Endodermal cell (in vitro differentiated cells): Measurements from ENCODE around the gene PTPRN2. TPM values are rescaled to one million over a fixed set of nuclear protein-coding genes. Genes with fewer than 3 reads are reported as not detected.

Experiments
- DNase-seq: peaks from one replicate; pipeline ENCODE4 v3.0.0-alpha.2; 2017
- H3K27ac ChIP-seq: 2 replicates; pipeline ENCODE4 v1.5.1; 2013; ENCODE audit warnings: mild to moderate bottlenecking, low read depth, low read length, moderate library complexity
- H3K27me3 ChIP-seq: 2 replicates; pipeline ENCODE4 v1.6.1; 2013; ENCODE audit warnings: mild to moderate bottlenecking, low read length, moderate library complexity; ENCODE audit not compliant: insufficient read depth, control insufficient read depth, poor library complexity, severe bottlenecking
- H3K36me3 ChIP-seq: 2 replicates; pipeline ENCODE4 v1.7.0; 2013; ENCODE audit warnings: mild to moderate bottlenecking, low read length, moderate library complexity; ENCODE audit not compliant: control insufficient read depth, insufficient read depth
- H3K4me1 ChIP-seq: one replicate; pipeline ENCODE4 v1.7.0; 2013; ENCODE audit warnings: low read length; ENCODE audit not compliant: control insufficient read depth, insufficient read depth
- H3K4me3 ChIP-seq: 2 replicates; pipeline ENCODE4 v1.5.1; 2013; ENCODE audit warnings: mild to moderate bottlenecking, low read length, moderate library complexity
- H3K9ac ChIP-seq: 2 replicates; pipeline ENCODE4 v1.6.1; 2013; ENCODE audit warnings: mild to moderate bottlenecking, low read length, moderate library complexity; ENCODE audit not compliant: poor library complexity, severe bottlenecking; ENCODE audit errors: extremely low read depth
- H3K9me3 ChIP-seq: 2 replicates; pipeline ENCODE4 v1.6.1; 2013; ENCODE audit warnings: mild to moderate bottlenecking, low read length, moderate library complexity; ENCODE audit not compliant: control insufficient read depth
- H3K27ac Mint-ChIP-seq: 2 replicates; pipeline ENCODE4 v1.8.0; 2020; ENCODE audit warnings: mixed read lengths
- H3K27me3 Mint-ChIP-seq: 2 replicates; pipeline ENCODE4 v1.8.0; 2021; ENCODE audit warnings: mild to moderate bottlenecking, mixed read lengths; ENCODE audit not compliant: insufficient read depth
- H3K36me3 Mint-ChIP-seq: 2 replicates; pipeline ENCODE4 v1.8.0; 2020; ENCODE audit warnings: low read depth, mixed read lengths
- H3K4me1 Mint-ChIP-seq: 2 replicates; pipeline ENCODE4 v1.8.0; 2020; ENCODE audit warnings: mixed read lengths
- H3K4me3 Mint-ChIP-seq: 2 replicates; pipeline ENCODE4 v1.8.0; 2020; ENCODE audit warnings: mild to moderate bottlenecking, moderate library complexity, mixed read lengths
- H3K9me3 Mint-ChIP-seq: 2 replicates; pipeline ENCODE4 v1.8.0; 2020; ENCODE audit warnings: mild to moderate bottlenecking, mixed read lengths
- CTCF ChIP-seq: fragments of 200-600 bp; sonication (generic); conservative IDR thresholded peaks from 2 replicates; pipeline ENCODE4 v1.5.0; 2021; ENCODE audit warnings: antibody characterized with exemption, mild to moderate bottlenecking
- WGBS, 2 experiments: methylation state at CpG; one replicate each; pipeline versions ENCODE4 v1.1.5 to v1.1.7; 2013; ENCODE audit warnings: missing lambda C conversion rate in 2 of 2, mixed read lengths in 1 of 2; ENCODE audit not compliant: insufficient coverage in 1 of 2, insufficient read length in 1 of 2; 5-methylcytosine and 5-hydroxymethylcytosine counted together
- total RNA-seq, 2 donors: library from RNA; stranded (reverse); fragmentation: NEBNext Ultra II Directional in 1 of 2; extraction: Animal tissue kit (Norgen Biotek cat#: 25700) in 1 of 2; gene quantifications; 2 replicates in 1 of 2; 3 replicates in 1 of 2; pipeline ENCODE4 v1.2.1, GENCODE V29; 2021

The PTPRN2 gene
- total RNA-seq, 2 donors from 2014 or later: 0.69 to 1.2 TPM

GRCh38 chr7:158185653-158186052 is 402.0 kb downstream of the PTPRN2 start:
- no peak overlapping the region for H3K4me3 ChIP-seq
- no peak overlapping the region for H3K4me3 Mint-ChIP-seq
- H3K27me3 ChIP-seq: no peaks in the 10 kb centered on the region
- WGBS, 2 experiments: 85% methylated on average over 8 of the region's 8 CpGs
- H3K9me3 ChIP-seq: peaks cover 88% of the 10 kb centered on the region
- no peaks in the 10 kb centered on the region for H3K4me1 Mint-ChIP-seq
- no peaks in the 10 kb centered on the region for H3K4me1 ChIP-seq
- no peak overlapping the region for H3K9ac ChIP-seq
- no peaks in the 10 kb centered on the region for H3K36me3 ChIP-seq
- H3K27me3 Mint-ChIP-seq: peaks cover 2% of the 10 kb centered on the region
- no peak for TF ChIP-seq CTCF
- no peaks in the 10 kb centered on the region for H3K36me3 Mint-ChIP-seq
- peaks cover 23% of the 10 kb centered on the region for H3K9me3 Mint-ChIP-seq
- no peak overlapping the region for H3K27ac ChIP-seq
- no peak overlapping the region for H3K27ac Mint-ChIP-seq
- no peak for DNase-seq

GRCh38 chr7:158183431-158183830 is 404.2 kb downstream of the PTPRN2 start:
- no peaks in the 10 kb centered on the region for H3K36me3 ChIP-seq
- H3K4me1 ChIP-seq: no peaks in the 10 kb centered on the region
- no peak for TF ChIP-seq CTCF
- no peak overlapping the region for H3K9ac ChIP-seq
- H3K4me1 Mint-ChIP-seq: no peaks in the 10 kb centered on the region
- H3K9me3 Mint-ChIP-seq: peaks cover 28% of the 10 kb centered on the region
- no peaks in the 10 kb centered on the region for H3K36me3 Mint-ChIP-seq
- H3K9me3 ChIP-seq: peaks cover 87% of the 10 kb centered on the region
- WGBS, 2 experiments: 57 to 61% methylated on average over 3 of the region's 3 CpGs
- DNase-seq: no peak
- H3K4me3 Mint-ChIP-seq: no peak overlapping the region
- no peak overlapping the region for H3K27ac ChIP-seq
- no peaks in the 10 kb centered on the region for H3K27me3 ChIP-seq
- no peak overlapping the region for H3K27ac Mint-ChIP-seq
- H3K4me3 ChIP-seq: peak overlapping the region; percentile 10
- peaks cover 2% of the 10 kb centered on the region for H3K27me3 Mint-ChIP-seq

- no peak for DNase-seq
- Histone ChIP-seq H3K9me3 (peaks cover 97% of the 10 kb centered on the region), H3K27ac (no peak overlapping the region), H3K27me3 (no peaks in the 10 kb centered on the region), H3K4me1 (no peaks in the 10 kb centered on the region), H3K9ac (no peak overlapping the region), H3K36me3 (no peaks in the 10 kb centered on the region), H3K4me3 (peak overlapping the region; percentile 39)
- no peaks in the 10 kb centered on the region for H3K4me1 Mint-ChIP-seq
- no peak overlapping the region for H3K27ac Mint-ChIP-seq
- H3K27me3 Mint-ChIP-seq: no peaks in the 10 kb centered on the region
- 64 to 71% methylated on average over 6 to 7 of the region's 7 CpGs for WGBS, 2 experiments
- H3K4me3 Mint-ChIP-seq: no peak overlapping the region
- peaks cover 9% of the 10 kb centered on the region for H3K36me3 Mint-ChIP-seq
- no peak for TF ChIP-seq CTCF
- H3K9me3 Mint-ChIP-seq: peaks cover 72% of the 10 kb centered on the region
Measured at GRCh38 chr7:158176561-158177173, 411.0 kb downstream of the PTPRN2 start.
